OCI-LY7 (cell line): ENCODE measurements around the gene KIAA0586. TPM values are rescaled to one million over a fixed set of nuclear protein-coding genes. Genes with fewer than 3 reads are reported as not detected.

Experiments used
- BruUV-seq: library from RNA; stranded (reverse); fragments of 400-500 nt; replicated peaks from 2 replicates; lab custom pipeline; 2021; lab: Mats Ljungman, UMichigan
- CTCF ChIA-PET: fragments of 300-600 bp; sonication (Branson Sonifier 250); formaldehyde crosslinking; loops from one replicate; lab custom pipeline; 2022; ENCODE audit warnings: antibody characterized with exemption; ENCODE audit not compliant: unreplicated experiment; lab: Charles Lee
- POLR2A ChIA-PET: fragments of 300-600 bp; sonication (Branson Sonifier 250); formaldehyde crosslinking; loops from one replicate; lab custom pipeline; 2022; ENCODE audit warnings: antibody characterized with exemption; lab: Charles Lee
- DNase-seq: peaks from one replicate; pipeline ENCODE4 v3.0.0-alpha.2; 2015; ENCODE audit warnings: low spot score
- H2AFZ ChIP-seq: fragments of 200-600 bp; sonication (generic), shearing (Covaris generic); 2 replicates; pipeline ENCODE4 v1.6.1; 2014; ENCODE audit warnings: mild to moderate bottlenecking, antibody characterized with exemption, low read length, moderate library complexity
- H3K27ac ChIP-seq: fragments of 200-600 bp; sonication (generic); 2 replicates; pipeline ENCODE4 v1.5.1; 2014; ENCODE audit warnings: mixed run types, low read depth, mild to moderate bottlenecking, moderate library complexity, low read length, inconsistent platforms; ENCODE audit not compliant: poor library complexity, severe bottlenecking
- H3K36me3 ChIP-seq: fragments of 200-600 bp; sonication (generic); 2 replicates; pipeline ENCODE4 v1.6.1; 2014; ENCODE audit warnings: mild to moderate bottlenecking, antibody characterized with exemption, low read length, moderate library complexity, mixed read lengths; ENCODE audit not compliant: insufficient read depth
- H3K4me1 ChIP-seq: fragments of 200-600 bp; sonication (generic); 2 replicates; pipeline ENCODE4 v1.5.1; 2014; ENCODE audit warnings: mild to moderate bottlenecking, low read length; ENCODE audit not compliant: insufficient read depth, poor library complexity, severe bottlenecking
- H3K4me2 ChIP-seq: fragments of 200-600 bp; sonication (generic); 2 replicates; pipeline ENCODE4 v1.6.1; 2014; ENCODE audit warnings: mild to moderate bottlenecking, low read length
- H3K4me3 ChIP-seq: fragments of 200-600 bp; sonication (generic); 2 replicates; pipeline ENCODE4 v1.5.1; 2014; ENCODE audit warnings: mild to moderate bottlenecking, low read depth, low read length; ENCODE audit not compliant: poor library complexity, severe bottlenecking
- H3K79me2 ChIP-seq: fragments of 200-600 bp; sonication (generic); 2 replicates; pipeline ENCODE4 v1.6.1; 2016; ENCODE audit warnings: low read depth, mild to moderate bottlenecking, low read length, moderate library complexity, mixed read lengths; ENCODE audit not compliant: insufficient read depth
- H3K9me2 ChIP-seq: fragments of 200-600 bp; sonication (generic); 2 replicates; pipeline ENCODE4 v1.6.1; 2016; ENCODE audit warnings: mild to moderate bottlenecking, low read length, mixed read lengths; ENCODE audit not compliant: insufficient read depth
- H3K9me3 ChIP-seq: fragments of 200-600 bp; sonication (generic); 2 replicates; pipeline ENCODE4 v1.6.1; 2014; ENCODE audit warnings: mild to moderate bottlenecking, mixed run types, low read length, mixed read lengths
- H4K20me1 ChIP-seq: fragments of 200-600 bp; sonication (generic); 2 replicates; pipeline ENCODE4 v1.6.1; 2014; ENCODE audit warnings: mild to moderate bottlenecking, antibody characterized with exemption, low read length, moderate library complexity, mixed read lengths; ENCODE audit not compliant: insufficient read depth
- EZH2phosphoT487 ChIP-seq: fragments of 200-600 bp; sonication (generic); IDR thresholded peaks from 2 replicates; pipeline ENCODE4 v1.6.1; 2018; ENCODE audit warnings: low read depth, borderline replicate concordance, mild to moderate bottlenecking, mixed run types, antibody characterized with exemption, low read length, moderate library complexity, mixed read lengths
- intact Hi-C: fragments of 100-400 bp; cut with micrococcal nuclease; formaldehyde crosslinking; loops from one replicate; pipeline ENCODE4 v1.10.0; 2022; ENCODE audit not compliant: unreplicated experiment
- total RNA-seq, 2 experiments: library from RNA; depleted of rRNA in 1 of 2; stranded (reverse); fragments of >200 nt in 1 of 2; shearing (Covaris generic) in 1 of 2; gene quantifications; 2 replicates each; pipeline ENCODE4 v1.2.3, GENCODE V29; 2014 to 2022
- TF ChIP-seq, protein P1 (sequence below): fragments of 200-600 bp; sonication (generic); conservative IDR thresholded peaks from 2 replicates; pipeline ENCODE4 v1.5.1; 2014; ENCODE audit warnings: mild to moderate bottlenecking, antibody characterized with exemption, low read length, moderate library complexity, mixed read lengths

The KIAA0586 gene
- total RNA-seq, 2 experiments from 2014 or later: 20.5 to 41.7 TPM

DNA sequence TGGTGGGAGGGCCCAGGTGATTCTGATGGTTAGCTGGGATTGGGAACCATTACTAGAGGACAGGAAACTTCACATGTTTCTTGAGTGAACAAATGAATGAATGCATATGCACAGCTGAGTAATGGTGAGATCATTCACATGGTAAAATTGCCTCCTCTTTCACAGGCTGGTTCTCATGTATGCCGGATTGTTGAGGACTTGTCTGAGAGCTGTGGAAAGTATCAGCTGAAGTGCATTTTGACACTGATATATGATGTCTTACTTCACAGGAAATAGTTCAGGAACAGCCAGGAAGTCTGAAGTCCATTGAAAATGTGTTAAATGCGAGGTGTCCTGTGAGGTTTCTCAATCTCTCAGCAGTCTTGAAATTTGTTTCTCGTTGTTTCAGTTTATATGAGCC is 132.7 kb downstream of the KIAA0586 start:
- intact Hi-C loops: no loop called here
- TF ChIP-seq, protein P1, sequence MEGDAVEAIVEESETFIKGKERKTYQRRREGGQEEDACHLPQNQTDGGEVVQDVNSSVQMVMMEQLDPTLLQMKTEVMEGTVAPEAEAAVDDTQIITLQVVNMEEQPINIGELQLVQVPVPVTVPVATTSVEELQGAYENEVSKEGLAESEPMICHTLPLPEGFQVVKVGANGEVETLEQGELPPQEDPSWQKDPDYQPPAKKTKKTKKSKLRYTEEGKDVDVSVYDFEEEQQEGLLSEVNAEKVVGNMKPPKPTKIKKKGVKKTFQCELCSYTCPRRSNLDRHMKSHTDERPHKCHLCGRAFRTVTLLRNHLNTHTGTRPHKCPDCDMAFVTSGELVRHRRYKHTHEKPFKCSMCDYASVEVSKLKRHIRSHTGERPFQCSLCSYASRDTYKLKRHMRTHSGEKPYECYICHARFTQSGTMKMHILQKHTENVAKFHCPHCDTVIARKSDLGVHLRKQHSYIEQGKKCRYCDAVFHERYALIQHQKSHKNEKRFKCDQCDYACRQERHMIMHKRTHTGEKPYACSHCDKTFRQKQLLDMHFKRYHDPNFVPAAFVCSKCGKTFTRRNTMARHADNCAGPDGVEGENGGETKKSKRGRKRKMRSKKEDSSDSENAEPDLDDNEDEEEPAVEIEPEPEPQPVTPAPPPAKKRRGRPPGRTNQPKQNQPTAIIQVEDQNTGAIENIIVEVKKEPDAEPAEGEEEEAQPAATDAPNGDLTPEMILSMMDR: no peak
- no peak for TF ChIP-seq EZH2phosphoT487
- H3K36me3 ChIP-seq: no peaks in the 10 kb centered on the region
- H4K20me1 ChIP-seq: no peaks in the 10 kb centered on the region
- ChIA-PET POLR2A (interaction anchor here (2.1 kb wide), 1 partner anchor 10 kb away, joined by 4 read pairs; no protein-coding TSS in a partner anchor), CTCF (no interaction called here)
- no peak overlapping the region for H3K4me2 ChIP-seq
- no peak overlapping the region for H2AFZ ChIP-seq
- no peaks in the 10 kb centered on the region for H3K4me1 ChIP-seq
- no peak overlapping the region for H3K4me3 ChIP-seq
- no peak for DNase-seq
- H3K27ac ChIP-seq: no peak overlapping the region
- no peaks in the 10 kb centered on the region for H3K9me2 ChIP-seq
- BruUV-seq: no TSS peak
- H3K79me2 ChIP-seq: no peaks in the 10 kb centered on the region
- H3K9me3 ChIP-seq: no peaks in the 10 kb centered on the region

DNA sequence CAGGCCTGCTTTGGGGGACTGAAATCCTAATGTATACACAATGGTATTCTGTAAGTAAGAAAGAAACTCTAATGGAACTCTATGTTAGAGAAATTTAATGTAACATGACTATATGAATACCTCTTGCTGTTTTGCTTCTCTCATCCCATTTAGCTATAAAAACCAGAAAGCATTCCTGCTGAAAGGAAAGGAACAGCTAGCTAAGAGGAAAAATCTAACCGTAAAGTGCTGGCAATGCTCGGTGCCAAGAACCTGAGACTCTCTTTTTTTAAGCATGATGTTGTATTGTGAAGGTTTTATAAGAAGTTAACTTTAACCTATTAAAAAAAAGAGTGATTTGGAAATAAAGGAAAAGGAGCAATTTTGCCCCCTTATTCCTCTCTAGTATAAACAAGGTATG is 134.6 kb downstream of the KIAA0586 start:
- H3K9me3 ChIP-seq: no peaks in the 10 kb centered on the region
- H3K27ac ChIP-seq: no peak overlapping the region
- H3K36me3 ChIP-seq: no peaks in the 10 kb centered on the region
- H3K9me2 ChIP-seq: no peaks in the 10 kb centered on the region
- intact Hi-C loops: no loop called here
- no peak overlapping the region for H2AFZ ChIP-seq
- no peaks in the 10 kb centered on the region for H3K79me2 ChIP-seq
- H3K4me2 ChIP-seq: no peak overlapping the region
- no peaks in the 10 kb centered on the region for H3K4me1 ChIP-seq
- no peak overlapping the region for H3K4me3 ChIP-seq
- no peak for DNase-seq
- TF ChIP-seq, protein P1: no peak
- no peak for TF ChIP-seq EZH2phosphoT487
- no peaks in the 10 kb centered on the region for H4K20me1 ChIP-seq
- POLR2A ChIA-PET: no interaction called here
- no TSS peak for BruUV-seq
- CTCF ChIA-PET: no interaction called here

DNA sequence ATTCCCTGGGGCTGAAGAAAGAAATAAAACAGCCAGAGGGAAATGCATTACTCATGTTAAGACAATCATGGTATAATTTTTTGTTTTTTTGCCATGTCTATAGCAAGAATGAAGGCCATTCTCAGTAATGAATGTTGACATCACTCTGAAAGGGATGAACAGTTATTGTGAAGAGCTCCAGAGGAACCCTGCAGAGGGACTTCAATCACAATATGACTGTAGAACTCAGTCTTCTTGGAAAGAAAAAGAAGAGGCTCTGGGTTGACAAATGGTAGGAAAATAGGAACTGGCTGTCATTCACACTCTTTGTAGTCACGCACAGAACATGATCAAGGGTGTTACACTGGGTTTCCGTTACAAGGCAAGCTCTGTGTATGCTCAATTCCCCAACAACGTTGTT is 136.5 kb downstream of the KIAA0586 start:
- Histone ChIP-seq H3K79me2 (no peaks in the 10 kb centered on the region), H3K9me3 (no peaks in the 10 kb centered on the region), H3K36me3 (no peaks in the 10 kb centered on the region), H4K20me1 (no peaks in the 10 kb centered on the region), H3K4me2 (no peak overlapping the region), H3K9me2 (no peaks in the 10 kb centered on the region), H3K4me3 (no peak overlapping the region), H3K27ac (no peak overlapping the region), H3K4me1 (no peaks in the 10 kb centered on the region), H2AFZ (no peak overlapping the region)
- no peak for TF ChIP-seq EZH2phosphoT487
- TF ChIP-seq, protein P1: no peak
- CTCF ChIA-PET: no interaction called here
- intact Hi-C loops: no loop called here
- no TSS peak for BruUV-seq
- DNase-seq: no peak
- POLR2A ChIA-PET: no interaction called here
